HG03064 (cell line): Measurements from ENCODE around the gene RNF220.

Experiments
- ATAC-seq: cut with Tn5 transposase; IDR thresholded peaks from one replicate; pipeline ENCODE4 v1.9.1; 2021; ENCODE audit warnings: low read depth; ENCODE audit not compliant: unreplicated experiment

RNF220 gene

GRCh38 chr1:44406737-44407429 lies 1.8 kb downstream of the RNF220 start:
- ATAC-seq, result no peak

DNA sequence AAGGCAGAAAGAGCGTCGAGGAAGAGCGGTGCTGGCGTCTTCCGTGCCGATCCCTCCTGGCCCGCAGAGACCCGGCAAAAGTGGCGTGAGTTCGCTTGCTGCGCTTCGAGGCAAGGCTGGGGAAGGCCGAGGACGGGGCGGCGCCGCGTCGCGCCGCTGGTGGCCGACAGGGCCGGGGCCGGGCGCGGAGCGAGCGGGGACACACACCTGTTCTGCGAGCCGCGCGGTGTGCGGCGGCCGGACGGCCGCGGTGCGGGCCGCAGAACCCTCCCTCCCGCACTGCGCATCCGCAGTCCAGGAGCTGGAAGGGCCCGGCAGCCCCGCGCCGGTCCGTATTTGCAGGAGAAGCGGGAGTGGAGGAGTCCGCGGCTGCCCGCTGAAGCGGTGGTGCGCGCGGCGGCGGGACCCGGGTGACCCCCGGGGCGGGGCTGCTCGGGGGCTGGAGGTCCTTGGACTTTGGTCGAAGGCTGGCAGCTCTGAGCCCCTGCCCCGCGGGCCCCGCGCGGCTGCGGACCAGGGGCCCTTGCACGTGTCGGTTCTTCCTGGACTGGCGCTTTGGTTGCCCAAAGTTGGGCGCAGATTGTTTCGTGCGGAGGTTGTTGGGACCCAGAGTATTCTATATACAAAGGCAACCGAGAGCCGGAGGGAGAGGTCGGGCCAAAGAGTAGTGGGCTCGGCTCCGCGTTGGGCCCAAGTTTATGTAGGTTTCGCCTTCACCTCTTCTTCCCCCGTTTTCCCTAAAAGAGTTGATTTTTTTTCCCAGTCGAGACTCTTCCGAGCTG lies 2.6 kb downstream of the RNF220 start:
- no peak for ATAC-seq

DNA sequence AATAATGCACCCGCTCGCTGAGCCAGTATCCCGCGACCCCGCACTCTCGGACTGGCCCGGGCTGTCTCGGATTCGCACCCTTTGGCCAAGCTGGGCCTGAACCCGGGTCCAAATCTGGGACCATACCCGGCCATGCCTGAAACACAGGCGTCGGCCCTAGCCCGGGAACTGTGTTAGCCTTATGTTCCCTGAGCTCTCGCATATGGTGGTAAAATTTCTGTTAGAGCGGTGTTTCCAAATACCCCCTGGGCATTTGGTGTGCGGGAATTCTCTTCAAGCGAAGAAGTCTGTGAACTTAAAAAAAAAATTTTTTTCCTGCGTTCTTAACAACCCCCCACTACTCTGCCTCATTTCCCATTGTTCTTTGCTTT lies 3.1 kb downstream of the RNF220 start:
- ATAC-seq, result no peak

DNA sequence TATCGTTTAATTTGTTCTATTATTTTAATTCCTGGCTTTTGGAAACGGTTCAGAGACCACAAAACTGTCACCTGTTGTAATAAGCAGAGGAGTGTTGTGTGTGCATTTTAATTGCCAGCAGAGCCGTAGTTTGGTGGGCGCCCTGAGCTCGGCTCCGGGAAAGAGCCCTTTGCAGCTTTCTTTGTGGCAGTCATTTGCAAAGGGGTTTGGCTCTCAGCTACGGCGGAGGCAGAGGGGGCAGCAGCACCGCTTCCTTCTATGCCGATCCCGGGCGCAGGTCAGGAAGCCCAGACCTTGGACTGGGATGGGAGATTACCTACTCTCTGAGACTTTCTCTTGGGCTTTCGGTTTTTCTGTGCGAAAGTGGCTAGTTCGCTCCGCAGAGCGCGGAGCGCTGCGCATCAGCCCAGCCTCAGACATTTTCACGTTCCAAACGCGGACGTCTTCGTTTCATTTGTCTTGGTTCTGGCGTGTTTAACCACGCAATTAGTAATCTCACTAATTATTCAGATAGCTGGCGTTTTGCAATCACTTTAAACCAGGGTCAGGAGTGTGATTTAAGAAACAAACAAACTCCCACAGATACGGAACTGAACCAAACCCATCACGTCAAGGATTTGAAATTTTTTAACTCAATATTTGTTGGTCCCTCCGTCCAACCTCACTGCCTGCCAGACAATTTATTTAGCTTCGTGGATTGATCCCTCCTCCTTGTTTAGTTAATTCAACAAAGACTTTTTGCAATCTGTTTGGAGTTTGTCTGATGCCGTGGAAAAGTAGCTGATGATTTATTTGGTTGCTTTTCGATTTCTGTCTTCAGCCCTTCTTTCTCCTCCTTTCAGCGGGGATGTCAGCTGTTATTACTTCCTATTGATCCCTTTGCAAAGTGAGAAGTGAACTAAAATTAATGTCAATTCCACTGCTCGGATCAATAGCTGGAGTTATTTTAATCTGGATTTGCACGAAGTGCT lies 3.9 kb downstream of the RNF220 start:
- ATAC-seq, result no peak

DNA sequence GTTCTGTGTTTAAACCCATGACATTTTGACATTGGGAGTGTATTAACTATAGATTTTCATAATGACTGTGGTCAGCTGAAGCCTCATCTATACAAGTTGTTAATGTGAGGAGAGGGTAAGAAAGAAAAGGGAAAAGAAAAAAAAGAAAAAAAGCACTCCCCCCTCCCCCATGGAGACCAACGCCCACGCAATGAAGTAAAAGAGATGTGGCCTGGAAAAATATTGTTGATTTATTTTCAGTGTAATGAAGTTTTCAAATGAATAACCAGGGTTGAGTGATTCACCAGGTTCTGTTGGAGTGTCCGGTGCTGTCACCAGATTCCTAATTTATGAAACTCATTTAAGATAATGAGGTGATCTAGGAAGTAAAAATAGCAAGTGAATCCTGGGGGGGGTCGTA lies 4.7 kb downstream of the RNF220 start:
- no peak for ATAC-seq

GRCh38 chr1:44411861-44412260 lies 6.8 kb downstream of the RNF220 start:
- no peak for ATAC-seq

- no peak for ATAC-seq
Measured at GRCh38 chr1:44412601-44413000, 7.5 kb downstream of the RNF220 start.

DNA sequence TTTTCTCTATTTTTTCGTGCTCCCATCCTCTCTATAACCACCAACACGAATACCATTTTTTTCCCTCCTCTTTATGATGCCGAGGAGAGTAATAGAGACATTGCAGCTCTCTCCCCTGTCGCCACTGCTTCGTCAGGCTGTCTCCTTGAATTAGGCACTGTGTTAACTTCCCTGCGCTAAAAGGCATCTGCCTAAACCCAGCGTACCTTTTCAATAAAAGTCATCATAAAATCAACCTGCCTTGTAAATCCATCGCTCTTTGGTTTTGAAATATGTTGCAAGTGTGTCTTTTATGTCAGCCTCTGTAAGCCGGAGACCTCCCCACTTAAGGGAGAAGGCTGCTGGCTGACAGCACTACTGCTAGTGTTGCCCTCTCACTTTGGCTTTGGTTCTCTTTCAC lies 8.7 kb downstream of the RNF220 start:
- no peak for ATAC-seq

DNA sequence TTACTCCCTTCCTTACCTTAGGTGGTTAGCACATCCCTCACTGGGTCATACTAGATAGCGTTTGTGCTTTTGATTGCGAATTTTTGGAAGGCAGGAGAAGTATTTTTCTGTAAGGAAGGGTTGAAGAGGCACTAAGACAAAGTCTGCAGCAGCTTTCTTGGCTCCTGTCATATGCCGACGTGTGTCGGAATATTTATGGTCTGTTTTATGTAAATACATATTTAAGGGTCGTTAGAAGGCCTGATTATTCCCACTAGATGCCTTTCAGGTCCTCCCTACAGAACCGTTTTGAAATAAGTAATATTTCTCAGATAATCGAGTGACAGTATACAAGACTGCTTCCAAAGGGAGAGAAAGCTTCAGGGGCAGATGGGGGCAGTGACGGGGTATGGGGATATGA lies 10.0 kb downstream of the RNF220 start:
- no peak for ATAC-seq

DNA sequence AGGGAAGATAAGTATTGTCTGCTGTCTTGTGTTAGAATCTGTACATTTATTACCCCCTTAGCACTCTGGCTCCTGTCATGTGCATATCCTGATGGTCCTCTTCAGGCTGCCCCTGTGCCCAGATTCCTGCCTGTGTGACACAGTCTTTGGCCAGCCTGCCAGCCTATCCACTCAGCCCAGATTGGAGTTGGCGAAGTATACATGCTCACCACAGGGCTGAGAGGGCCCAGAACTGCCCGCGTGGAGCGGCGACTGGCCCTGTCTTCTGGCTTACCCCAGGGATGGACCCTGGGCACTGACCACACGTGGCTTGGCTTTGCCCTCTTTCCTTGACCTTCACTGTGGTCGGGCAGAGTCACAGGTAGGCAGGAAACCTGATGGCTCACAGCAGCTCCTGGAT lies 11.4 kb downstream of the RNF220 start:
- no peak for ATAC-seq

DNA sequence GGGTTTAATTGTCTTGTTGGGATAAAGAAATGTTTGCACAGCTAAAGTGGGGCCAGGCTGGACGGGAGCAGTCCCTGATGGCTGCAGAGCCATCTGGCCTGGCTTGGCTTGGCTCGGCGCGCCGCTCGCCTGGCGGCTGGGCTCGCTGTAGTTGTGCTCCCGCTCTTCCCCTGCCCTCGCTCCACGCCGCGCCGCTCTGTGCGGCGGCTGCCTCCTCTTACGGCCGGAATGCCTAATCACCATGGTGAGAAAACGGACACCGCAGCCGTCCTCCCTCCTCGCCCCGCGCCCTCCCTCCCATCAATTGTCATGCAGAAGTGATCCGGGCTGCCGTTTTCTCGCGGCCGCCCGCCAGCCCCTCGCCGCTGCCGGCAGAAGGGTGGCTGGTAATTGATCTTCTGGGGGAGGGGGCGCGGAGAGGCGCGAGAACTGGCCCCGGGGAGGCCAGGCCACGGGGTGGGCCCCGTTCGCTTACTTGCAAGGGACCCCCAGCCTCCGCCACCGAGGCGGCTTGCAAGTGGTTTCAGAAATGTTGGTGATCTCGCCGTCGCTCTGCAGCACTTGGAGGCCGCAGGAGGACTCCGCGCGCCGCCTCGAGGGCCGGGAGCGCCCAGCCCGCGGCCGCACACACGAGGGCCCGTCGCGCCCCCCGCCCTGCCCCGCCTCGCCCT lies 12.4 kb downstream of the RNF220 start:
- no peak for ATAC-seq

DNA sequence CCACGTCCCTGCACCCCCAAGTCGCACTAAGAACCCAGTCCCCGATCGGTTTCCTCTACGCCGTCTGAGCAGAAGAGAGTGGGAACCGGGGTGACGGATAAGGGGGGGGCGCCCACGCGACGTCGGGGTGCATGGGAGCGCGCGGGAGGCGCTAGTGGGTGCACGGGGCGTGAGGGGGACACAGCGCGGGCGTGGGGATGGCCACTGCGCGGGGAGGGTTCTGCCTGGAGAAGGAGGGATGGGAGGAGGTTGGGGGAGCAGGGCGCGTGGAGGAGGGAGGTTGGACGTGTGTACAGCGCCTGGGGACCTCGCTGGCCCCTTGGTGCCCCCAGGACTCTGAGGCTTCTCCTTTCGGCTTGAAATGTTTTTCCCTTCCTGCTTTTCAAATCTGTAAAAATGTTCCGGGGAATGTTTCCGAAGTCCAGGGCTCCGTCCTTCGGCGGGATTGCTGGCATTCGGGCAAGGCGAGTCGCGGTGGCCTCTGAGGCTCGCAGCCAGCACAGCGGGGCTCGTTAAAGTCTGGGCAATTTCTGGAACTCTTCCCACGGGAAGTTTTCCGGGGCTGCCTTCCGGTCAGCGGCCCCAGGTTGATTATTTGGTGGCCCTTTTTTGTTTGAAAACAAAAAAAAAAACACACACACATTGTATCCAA lies 13.1 kb downstream of the RNF220 start:
- ATAC-seq, result no peak

DNA sequence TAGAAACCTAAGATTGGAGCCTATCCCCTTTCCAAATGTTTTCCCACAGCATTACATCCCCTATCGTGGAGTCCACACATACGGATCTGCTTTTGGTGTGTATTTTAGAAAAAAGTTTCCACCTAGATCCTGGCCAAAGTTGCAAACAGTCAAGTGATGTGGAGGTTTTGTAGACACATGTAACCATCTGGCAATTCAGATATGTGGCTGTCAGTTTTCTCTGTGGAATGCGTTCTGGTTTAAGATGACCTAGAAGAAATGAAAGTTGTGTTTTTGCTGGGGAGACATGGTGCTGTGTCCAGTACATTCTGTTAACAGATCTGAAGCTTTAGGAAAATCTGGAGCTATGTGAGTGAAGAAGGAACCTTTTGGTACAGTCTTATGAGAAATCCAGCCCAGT lies 14.8 kb downstream of the RNF220 start:
- ATAC-seq, result no peak

- no peak for ATAC-seq
Measured at GRCh38 chr1:44420535-44420934, 15.5 kb downstream of the RNF220 start.

DNA sequence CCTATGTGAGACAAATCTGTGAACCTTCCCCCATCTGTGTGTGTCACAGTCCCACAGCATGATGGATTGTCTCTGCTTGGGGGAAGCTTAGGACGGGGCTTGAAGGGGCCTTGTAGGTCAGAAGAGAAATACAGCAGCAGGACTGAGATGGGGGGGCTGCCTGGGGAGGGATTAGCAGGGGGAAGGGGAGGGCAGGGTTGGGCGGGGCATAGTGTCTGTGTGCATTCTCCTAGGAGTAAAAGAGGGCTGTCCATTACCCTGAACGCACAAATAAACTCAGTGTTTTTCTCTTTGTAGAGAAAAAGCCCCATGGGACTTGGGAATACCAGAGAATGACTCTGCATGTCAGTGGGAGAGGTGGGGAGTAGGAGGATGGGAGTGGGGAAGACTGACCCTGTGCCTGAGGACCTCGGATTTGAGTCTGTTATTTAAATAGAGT lies 16.4 kb downstream of the RNF220 start:
- no peak for ATAC-seq

DNA sequence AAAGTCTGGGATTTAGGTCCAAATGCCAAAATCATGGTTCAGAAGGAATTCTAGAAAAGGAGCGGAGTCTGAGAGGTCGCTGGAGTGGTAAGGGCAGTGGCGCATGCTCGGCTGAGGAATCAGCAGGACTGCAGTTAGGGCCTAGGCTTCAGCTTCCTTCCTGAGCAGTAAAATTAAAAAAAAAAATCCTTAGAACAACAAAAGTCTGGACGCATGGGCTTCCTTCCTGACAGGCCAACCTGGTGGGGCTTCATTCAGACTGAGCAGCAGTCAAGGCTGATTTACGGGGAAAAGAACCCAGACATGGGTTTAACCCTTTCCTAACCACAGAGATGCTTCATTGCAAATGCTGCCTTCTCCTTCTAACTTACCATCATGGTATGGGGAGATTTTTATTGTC lies 17.1 kb downstream of the RNF220 start:
- ATAC-seq, result no peak

DNA sequence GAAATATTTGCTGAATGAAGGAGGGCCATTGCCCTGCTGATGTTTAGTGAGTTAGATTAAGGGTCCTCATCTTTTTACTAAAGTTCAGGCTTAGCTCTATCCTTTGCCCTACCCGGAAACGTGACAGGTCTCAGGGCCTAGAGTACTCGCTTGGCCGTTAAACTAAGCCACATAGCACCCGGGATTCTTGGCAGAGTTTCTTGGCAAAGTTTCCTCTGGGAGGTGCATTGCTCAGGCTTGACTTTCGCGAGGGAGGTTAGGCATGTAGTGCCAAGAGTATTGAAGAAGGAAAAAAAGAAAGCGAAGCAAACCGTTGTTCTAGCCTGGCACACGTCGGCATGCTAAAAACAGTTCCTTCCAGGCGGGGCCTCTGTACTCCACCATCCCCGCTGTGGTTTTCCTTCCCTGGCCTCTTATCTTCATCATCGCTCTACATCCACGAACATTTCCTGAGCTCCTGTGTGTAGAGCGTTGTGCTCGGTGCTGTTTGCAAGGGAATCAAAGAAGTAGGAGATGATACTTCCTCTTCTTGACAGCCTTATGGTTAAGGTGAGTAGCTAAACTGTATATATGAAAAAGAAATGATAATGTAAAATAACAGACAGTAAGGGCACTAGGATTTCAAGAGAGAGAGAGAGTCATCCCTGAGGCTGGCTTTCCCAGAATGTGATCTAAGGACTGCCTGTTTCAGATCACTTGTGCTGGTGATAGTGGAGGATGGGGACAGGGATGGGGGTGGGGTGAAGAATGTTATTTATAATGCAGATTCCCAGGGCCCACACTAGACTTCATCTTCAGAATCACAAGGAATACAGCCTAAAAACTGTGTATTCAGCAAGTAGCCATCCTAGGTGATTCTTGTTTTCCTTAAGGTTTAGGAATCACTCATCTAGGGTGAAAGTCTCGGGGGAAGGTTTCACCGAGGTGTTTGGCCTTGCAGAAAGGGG lies 18.8 kb downstream of the RNF220 start:
- no peak for ATAC-seq

DNA sequence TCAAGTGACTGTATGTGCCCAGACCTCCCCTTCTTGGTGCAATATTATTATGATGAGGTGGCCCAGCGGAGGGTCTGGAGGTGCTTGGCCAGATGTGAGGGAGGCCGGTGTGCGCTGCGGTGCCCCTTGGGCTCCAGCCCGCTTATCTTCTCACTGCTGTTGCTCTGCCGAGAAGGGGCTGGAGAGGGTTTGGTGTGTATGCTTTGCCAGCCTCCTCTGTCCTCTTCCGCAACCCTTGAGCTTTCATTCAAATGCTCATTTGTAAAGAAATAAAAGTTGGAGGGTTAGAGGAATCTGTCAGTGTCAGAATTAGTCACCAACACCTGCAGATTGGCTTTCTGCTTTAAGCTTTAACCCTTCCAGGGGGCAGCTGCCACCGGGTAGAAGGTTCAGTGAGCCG lies 19.7 kb downstream of the RNF220 start:
- no peak for ATAC-seq
